RWPE2 (cell line): ENCODE data around the gene MARK4.

Source experiments
- ATAC-seq: fragments of 200-7000 bp; cut with Tn5 transposase; 3 replicates; pipeline ENCODE4 v1.9.1; 2021; ENCODE audit warnings: low read depth
- DNase-seq: peaks from one replicate; pipeline ENCODE4 v3.0.0-alpha.2; 2020; ENCODE audit warnings: low spot score
- H3K27ac ChIP-seq: fragments of 450-650 bp; 2 replicates; pipeline ENCODE4 v1.5.1; 2017; ENCODE audit warnings: mild to moderate bottlenecking; ENCODE audit not compliant: poor library complexity, severe bottlenecking
- H3K27me3 ChIP-seq: fragments of 250-450 bp; sonication (Bioruptor Pico); 2 replicates; pipeline ENCODE4 v1.5.1; 2021; ENCODE audit warnings: mild to moderate bottlenecking, moderate library complexity; ENCODE audit not compliant: insufficient read depth, poor library complexity, severe bottlenecking
- H3K36me3 ChIP-seq: fragments of 250-450 bp; sonication (Bioruptor Pico); 2 replicates; pipeline ENCODE4 v1.5.1; 2020; ENCODE audit warnings: low read depth, mild to moderate bottlenecking, moderate library complexity
- H3K4me1 ChIP-seq: fragments of 250-450 bp; sonication (Bioruptor Pico); 2 replicates; pipeline ENCODE4 v1.5.1; 2021; ENCODE audit warnings: mild to moderate bottlenecking, moderate library complexity; ENCODE audit not compliant: insufficient read depth, poor library complexity, severe bottlenecking
- H3K4me3 ChIP-seq: fragments of 250-450 bp; sonication (Bioruptor Pico); 2 replicates; pipeline ENCODE4 v1.5.1; 2021; ENCODE audit warnings: mild to moderate bottlenecking, moderate library complexity; ENCODE audit not compliant: severe bottlenecking
- H3K9me3 ChIP-seq: fragments of 250-450 bp; sonication (Bioruptor Pico); 2 replicates; pipeline ENCODE4 v1.5.1; 2021; ENCODE audit warnings: mild to moderate bottlenecking, moderate library complexity; ENCODE audit not compliant: severe bottlenecking
- CTCF ChIP-seq: fragments of 450-650 bp; IDR thresholded peaks from one replicate; pipeline ENCODE4 v1.5.1; 2017; ENCODE audit warnings: mild to moderate bottlenecking, moderate library complexity; ENCODE audit not compliant: poor library complexity, severe bottlenecking

The MARK4 gene

DNA sequence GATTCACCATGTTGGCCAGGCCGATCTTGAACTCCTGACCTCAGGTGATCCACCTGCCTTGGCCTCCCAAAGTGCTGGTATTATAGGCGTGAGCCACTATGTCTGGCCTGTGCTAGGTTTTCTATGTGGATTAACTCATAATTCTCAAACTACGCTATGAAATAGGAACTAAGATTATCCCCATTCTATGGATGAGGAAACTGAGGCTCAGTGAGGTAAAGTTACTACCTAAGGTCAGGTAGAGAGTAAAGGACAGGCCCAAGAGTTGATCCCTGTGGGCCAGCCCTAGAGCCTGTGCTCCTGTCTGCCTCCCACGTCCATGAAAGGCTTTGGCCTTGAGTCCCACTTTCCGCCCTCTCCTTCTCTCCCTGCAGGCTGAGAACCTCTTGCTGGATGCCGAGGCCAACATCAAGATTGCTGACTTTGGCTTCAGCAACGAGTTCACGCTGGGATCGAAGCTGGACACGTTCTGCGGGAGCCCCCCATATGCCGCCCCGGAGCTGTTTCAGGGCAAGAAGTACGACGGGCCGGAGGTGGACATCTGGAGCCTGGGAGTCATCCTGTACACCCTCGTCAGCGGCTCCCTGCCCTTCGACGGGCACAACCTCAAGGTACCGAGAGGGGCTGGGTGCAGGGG, 20.1 kb downstream of the MARK4 start:
- H3K27me3 ChIP-seq = no peaks in the 10 kb centered on the region
- H3K4me3 ChIP-seq = no peak overlapping the region
- ATAC-seq (no peak), DNase-seq (no peak)
- H3K9me3 ChIP-seq = no peaks in the 10 kb centered on the region
- TF ChIP-seq CTCF = no peak
- no peaks in the 10 kb centered on the region for H3K4me1 ChIP-seq
- no peak overlapping the region for H3K27ac ChIP-seq
- peaks cover 60% of the 10 kb centered on the region for H3K36me3 ChIP-seq

DNA sequence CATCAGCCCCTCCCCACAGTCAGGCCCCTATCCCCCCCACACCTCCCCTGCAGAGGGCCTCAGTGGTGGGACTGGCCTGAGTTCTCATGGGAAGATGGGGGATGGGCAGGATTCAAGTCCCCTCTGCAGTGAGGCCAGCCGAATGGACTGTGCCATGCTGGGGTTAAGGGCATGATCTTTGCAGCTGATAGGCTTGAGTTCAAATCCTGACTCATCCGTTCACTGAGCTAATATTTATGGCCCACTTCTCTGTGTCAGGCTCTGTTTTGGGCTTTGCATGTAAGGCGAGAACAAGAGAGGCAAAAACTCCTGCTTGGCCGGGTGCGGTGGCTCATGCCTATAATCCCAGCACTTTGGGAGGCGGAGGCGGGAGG, 20.7 kb downstream of the MARK4 start:
- no peak overlapping the region for H3K27ac ChIP-seq
- H3K9me3 ChIP-seq = no peaks in the 10 kb centered on the region
- no peak overlapping the region for H3K4me3 ChIP-seq
- peaks cover 62% of the 10 kb centered on the region for H3K36me3 ChIP-seq
- no peak for ATAC-seq
- H3K4me1 ChIP-seq = no peaks in the 10 kb centered on the region
- H3K27me3 ChIP-seq = no peaks in the 10 kb centered on the region
- TF ChIP-seq CTCF = no peak
- no peak for DNase-seq

GRCh38 chr19:45273521-45273855, 22.4 kb downstream of the MARK4 start:
- no peak for TF ChIP-seq CTCF
- Histone ChIP-seq H3K27ac (no peak overlapping the region), H3K4me3 (no peak overlapping the region), H3K27me3 (no peaks in the 10 kb centered on the region), H3K9me3 (no peaks in the 10 kb centered on the region), H3K36me3 (peaks cover 64% of the 10 kb centered on the region), H3K4me1 (no peaks in the 10 kb centered on the region)
- DNase-seq (no peak), ATAC-seq (no peak)

DNA sequence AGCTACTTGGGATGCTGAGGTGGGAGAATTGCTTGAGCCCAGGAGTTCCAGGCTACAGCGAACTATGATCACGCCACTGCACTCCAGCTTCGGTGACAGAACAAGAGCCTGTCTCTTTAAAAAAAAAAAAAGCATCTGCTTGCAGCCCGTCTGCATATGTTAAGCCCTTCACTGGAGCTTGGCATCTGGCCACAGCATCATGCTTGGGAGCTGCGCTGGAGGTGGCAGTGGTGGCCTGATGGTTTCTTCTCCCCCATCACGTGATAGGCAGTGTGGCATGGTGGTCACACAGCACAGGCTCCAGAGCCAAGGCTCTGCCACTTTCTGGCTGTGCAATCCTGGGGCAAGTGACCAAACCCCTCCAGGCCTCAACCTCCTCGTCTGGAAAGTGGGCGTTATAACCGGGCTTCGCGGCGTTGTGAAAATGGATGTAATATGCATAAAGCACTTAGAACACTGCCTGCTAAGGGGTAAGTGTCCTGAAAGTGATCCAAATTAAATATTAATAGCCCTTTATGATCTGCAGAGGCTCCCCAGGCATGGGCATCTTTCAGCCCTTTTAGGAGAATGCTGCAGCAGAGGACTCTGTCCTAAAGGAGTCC, 24.4 kb downstream of the MARK4 start:
- no peaks in the 10 kb centered on the region for H3K4me1 ChIP-seq
- no peak overlapping the region for H3K4me3 ChIP-seq
- peaks cover 67% of the 10 kb centered on the region for H3K36me3 ChIP-seq
- TF ChIP-seq CTCF = no peak
- H3K27me3 ChIP-seq = no peaks in the 10 kb centered on the region
- H3K9me3 ChIP-seq = no peaks in the 10 kb centered on the region
- H3K27ac ChIP-seq = no peak overlapping the region
- DNase-seq (no peak), ATAC-seq (no peak)

DNA sequence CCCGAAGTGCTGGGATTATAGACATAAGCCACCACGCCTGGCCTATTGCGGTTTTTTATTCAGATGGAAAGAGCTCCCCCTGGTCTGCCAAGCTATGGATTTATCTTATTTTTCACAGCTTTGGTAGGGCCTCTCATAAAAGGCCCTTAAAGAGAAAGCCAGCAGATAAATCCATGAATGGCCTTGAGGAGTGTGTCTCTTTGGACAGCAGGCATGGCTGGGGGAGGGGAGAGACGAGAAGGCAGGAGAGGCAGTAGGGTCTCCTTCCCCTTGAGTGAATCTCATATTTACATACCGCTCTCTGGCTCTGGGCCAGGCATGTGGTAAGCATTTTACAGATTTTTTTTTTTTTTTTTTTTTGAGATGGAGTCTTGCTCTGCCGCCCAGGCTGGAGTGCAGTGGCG, 25.2 kb downstream of the MARK4 start:
- Histone ChIP-seq H3K27ac (no peak overlapping the region), H3K27me3 (no peaks in the 10 kb centered on the region), H3K36me3 (peaks cover 59% of the 10 kb centered on the region), H3K4me3 (no peak overlapping the region), H3K9me3 (no peaks in the 10 kb centered on the region), H3K4me1 (no peaks in the 10 kb centered on the region)
- DNase-seq (no peak), ATAC-seq (no peak)
- no peak for TF ChIP-seq CTCF
